Inflammatory macrophage (primary cell): ENCODE measurements around the gene KRTAP10-7.
"Not testable (repeated sequence)": the region's sequence is repeated elsewhere in the genome, so short reads cannot be mapped to it uniquely, and the experiment has no call there.

Source experiments
- DNase-seq, 2 donors: peaks; one replicate each; pipeline ENCODE4 v3.0.0-alpha.2; 2020 to 2022

The KRTAP10-7 gene

GRCh38 chr21:44636209-44637017, 36.0 kb downstream of the KRTAP10-7 start:
- DNase-seq: no peak

DNA sequence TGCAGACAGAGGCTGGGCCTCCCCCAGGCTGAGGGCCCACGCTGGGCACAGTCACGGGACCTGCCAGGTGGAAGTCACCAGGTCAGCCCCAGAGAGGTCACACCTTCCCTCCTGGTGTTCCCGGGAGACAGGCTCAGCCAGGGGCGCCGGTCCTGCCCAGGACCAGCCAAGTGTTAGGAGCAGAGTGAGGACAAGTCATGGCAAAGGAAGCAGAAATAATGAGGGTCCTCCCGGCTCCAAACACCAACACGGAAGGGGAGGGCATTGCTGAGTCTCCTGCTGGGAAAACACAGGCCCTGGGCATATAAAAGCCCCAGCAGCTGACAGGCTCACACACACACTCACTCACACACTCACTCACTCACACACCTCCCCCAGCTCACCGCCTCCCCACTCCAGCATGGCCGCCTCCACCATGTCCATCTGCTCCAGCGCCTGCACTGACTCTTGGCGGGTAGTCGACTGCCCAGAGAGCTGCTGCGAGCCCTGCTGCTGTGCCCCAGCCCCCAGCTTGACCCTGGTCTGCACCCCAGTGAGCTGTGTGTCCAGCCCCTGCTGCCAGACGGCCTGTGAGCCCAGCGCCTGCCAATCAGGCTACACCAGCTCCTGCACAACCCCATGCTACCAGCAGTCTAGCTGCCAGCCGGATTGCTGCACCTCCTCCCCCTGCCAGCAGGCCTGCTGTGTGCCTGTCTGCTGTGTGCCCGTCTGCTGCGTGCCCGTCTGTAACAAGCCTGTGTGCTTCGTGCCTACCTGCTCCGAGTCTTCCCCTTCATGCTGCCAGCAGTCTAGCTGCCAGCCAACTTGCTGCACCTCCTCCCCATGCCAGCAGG, 36.8 kb downstream of the KRTAP10-7 start, which contains the start of gene KRTAP10-10:
Gene KRTAP10-10 (plus strand): TSS at position 339 of the 833 bp plus-strand sequence. CDS start 62 bp downstream, at position 401.
- no peak for DNase-seq

DNA sequence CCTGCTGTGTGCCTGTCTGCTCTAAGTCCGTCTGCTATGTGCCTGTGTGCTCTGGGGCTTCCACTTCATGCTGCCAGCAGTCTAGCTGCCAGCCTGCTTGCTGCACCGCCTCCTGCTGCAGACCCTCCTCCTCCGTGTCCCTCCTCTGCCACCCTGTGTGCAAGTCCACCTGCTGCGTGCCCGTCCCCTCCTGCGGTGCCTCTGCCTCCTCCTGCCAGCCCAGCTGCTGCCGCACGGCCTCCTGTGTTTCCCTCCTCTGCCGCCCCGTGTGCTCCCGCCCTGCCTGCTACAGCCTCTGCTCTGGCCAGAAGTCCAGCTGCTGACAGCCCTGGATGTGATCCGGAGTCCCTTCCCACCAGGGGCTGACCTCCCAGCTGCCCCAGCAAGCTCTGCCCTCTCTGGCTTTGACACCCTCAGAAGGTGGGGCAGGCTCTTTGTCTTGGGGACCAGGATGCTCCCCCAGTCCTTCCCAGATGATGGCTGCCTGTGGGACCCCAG, 37.5 kb downstream of the KRTAP10-7 start:
- DNase-seq: not testable (repeated sequence)

DNA sequence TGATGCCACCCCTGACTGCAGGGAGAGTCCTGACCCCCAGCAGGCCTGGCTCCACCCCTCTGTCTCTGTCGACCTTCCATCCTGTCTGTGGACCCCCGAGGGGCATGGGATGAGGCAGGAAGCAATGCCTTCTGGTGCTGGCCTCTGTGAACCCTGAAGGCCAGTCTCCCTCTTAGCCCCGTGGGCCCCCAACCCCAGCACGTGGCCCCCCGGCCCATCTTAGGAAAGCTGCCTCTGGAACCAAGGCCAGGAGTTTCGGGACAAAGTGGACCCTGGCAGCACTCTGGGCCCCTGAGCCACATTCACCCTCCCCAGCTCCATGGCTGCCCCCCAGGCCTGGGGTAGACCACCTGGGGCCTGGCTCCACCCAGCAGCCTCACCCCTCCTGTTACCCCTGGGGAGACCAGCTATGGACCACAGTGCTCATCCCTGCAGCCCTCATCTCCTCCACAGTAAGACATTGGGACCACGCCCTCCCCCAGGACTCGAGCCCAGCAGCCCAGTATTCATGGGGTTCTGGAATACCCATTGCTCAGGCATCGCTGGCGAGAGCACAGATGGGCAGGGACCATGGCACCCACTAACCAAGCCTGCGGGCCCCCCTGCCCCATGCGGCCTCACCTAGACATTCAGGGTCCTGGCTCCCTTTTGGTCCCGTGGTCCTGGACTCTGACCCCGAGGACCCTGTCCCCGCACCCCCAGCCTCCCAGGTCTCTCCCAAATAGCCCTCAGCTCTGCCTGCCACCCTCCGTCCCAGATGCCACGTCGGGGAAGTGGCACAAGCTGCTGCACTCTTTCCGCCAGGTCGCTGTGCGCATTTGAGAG, 38.3 kb downstream of the KRTAP10-7 start:
- not testable (repeated sequence) for DNase-seq

DNA sequence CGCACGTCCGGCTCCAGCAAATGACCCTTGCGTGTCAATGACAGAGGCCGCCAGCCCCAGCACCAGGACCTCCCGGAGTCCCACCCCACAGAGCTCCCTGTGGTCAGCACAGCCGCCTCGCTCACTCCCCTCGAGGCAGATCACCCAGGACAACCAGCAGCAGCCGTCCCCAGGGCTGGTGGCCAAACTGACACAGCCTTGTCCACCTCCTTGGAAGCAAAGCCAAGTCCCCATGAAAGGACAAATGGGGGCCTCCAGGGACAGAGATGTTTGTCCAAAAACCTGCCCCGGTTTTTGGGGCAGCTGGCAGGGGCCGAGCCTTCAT, 38.9 kb downstream of the KRTAP10-7 start:
- DNase-seq: no peak

DNA sequence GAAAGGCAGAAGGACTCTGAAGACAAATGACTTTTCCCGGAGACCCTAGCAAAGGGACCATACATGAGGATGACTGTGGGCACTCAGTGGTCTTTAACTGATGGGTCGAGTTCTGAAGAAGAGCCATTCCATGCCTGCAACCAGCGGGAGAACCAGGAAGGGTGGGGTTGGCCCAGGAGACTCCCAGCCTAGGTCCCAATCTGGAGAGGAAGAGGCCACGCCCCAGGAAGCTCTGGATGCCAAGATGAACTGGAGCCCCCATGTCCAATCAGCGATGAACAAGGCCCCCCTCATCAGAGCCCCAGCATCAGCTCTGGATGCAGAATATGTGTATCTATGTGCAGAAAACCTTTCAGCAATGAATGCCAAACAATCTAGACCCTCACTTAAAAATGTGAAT, 40.4 kb downstream of the KRTAP10-7 start:
- no peak for DNase-seq

DNA sequence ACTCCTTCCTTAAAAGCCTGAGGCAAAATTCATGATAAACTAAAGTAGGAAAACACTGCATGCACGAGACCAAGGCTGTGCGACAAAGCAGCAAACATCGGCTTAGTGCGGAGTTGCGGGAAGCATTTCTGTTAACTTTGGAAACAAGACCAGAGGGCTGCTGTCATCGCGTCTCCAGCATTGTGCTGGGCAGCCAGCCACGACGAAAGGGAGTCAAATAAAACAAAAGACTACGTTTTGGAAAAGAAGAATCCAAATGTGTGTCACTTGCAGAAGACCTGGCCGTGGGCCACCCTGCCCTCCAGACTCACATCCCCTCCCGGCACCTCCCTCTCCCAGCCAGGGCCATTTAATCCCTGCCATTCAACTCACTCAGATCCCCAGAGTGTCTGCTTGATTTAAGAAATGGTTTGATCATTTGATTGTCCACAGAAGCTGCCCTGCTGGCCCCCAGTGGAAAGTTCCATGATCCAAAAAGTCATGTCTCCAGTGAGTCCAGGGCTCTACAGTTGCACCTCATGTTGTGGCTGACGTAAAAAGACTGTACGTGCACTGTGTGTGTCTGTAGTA, 43.4 kb downstream of the KRTAP10-7 start:
- no peak for DNase-seq

- DNase-seq: no peak
These were observed 44.5 kb downstream of the KRTAP10-7 start for GRCh38 chr21:44644878-44645277.

DNA sequence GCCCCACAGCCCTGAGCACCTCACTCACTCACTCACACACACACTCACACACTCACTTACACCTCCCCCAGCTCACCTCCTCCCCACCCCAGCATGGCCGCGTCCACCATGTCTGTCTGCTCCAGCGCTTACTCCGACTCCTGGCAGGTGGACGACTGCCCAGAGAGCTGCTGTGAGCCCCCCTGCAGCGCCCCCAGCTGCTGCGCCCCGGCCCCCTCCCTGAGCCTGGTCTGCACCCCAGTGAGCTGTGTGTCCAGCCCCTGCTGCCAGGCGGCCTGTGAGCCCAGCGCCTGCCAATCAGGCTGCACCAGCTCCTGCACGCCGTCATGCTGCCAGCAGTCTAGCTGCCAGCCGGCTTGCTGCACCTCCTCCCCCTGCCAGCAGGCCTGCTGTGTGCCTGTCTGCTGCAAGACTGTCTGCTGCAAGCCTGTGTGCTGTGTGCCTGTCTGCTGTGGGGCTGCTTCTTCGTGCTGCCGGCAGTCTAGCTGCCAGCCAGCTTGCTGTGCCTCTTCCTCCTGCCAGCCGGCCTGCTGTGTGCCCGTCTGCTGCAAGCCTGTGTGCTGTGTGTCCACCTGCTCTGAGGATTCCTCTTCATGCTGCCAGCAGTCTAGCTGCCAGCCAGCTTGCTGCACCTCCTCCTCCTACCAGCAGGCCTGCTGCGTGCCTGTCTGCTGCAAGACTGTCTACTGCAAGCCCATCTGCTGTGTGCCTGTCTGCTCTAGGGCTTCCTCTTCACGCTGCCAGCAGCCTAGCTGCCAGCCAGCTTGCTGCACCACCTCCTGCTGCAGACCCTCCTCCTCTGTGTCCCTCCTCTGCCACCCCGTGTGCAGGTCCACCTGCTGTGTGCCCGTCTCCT, 46.2 kb downstream of the KRTAP10-7 start, which contains the start of gene KRTAP10-11:
Gene KRTAP10-11 (plus strand): TSS at position 49 of the 856 bp plus-strand sequence. CDS start 45 bp downstream, at position 94.
- DNase-seq: not testable (repeated sequence)

DNA sequence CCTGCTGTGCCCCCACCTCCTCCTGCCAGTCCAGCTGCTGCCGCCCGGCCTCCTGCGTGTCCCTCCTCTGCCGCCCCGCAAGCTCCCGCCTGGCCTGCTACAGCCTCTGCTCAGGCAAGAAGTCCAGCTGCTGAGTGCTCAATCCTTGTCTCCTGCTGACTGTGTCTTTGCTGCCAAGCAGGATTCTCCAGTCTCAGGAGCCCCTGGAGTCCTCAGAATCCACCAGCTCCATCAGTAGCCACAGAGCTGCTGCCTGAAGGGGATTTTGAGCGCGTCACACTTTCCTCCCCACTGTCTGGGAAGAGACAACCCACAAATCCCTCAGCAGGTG, 46.8 kb downstream of the KRTAP10-7 start:
- no peak for DNase-seq

GRCh38 chr21:44648557-44649311, 48.3 kb downstream of the KRTAP10-7 start:
- no peak for DNase-seq

GRCh38 chr21:44649521-44650100, 49.2 kb downstream of the KRTAP10-7 start:
- no peak for DNase-seq

DNA sequence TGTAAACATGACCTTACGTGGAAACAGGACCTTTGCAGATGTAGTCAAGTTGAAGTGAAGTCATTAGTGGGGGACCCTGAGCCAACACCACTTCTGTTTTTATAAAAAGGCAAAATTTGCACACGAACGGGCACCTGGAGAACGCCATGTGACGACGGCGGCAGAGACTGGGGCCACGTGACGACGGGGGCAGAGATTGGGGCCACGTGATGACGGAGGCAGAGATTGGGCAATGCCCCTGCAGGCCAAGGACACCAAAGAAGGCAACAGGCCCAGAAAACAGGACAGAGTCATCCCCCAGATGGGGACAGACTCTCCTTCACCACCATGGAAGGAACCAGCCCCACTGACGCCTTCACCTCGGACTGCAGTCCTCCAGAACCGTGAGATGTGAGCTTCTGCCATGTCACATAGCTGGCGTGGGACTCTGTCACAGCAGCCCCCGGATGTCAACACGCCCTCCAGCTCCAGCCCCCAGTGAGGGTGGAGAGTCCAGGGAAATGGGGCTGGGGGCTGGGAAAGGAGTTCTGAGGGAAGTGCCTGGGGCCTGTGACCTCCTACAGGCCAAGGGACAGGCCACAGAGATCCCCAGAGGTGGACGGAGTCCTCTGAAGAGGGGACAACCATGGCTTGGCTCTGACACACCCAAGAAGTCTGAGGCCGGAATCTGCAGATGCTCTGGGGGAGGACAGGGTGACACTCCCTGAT, 50.0 kb downstream of the KRTAP10-7 start:
- DNase-seq: no peak

- DNase-seq: no peak
These were observed 50.7 kb downstream of the KRTAP10-7 start for GRCh38 chr21:44650973-44651675.
